ENCODE results near the gene SPNS2. TPM values are rescaled to one million over a fixed set of nuclear protein-coding genes. Genes with fewer than 3 reads are reported as not detected.
"Not testable (repeated sequence)": the region's sequence is repeated elsewhere in the genome, so short reads cannot be mapped to it uniquely, and the experiment has no call there.

The SPNS2 gene
- total RNA-seq, 3 donors from 2014 or later: 9.2 to 24.5 (median 11.0) TPM

DNA sequence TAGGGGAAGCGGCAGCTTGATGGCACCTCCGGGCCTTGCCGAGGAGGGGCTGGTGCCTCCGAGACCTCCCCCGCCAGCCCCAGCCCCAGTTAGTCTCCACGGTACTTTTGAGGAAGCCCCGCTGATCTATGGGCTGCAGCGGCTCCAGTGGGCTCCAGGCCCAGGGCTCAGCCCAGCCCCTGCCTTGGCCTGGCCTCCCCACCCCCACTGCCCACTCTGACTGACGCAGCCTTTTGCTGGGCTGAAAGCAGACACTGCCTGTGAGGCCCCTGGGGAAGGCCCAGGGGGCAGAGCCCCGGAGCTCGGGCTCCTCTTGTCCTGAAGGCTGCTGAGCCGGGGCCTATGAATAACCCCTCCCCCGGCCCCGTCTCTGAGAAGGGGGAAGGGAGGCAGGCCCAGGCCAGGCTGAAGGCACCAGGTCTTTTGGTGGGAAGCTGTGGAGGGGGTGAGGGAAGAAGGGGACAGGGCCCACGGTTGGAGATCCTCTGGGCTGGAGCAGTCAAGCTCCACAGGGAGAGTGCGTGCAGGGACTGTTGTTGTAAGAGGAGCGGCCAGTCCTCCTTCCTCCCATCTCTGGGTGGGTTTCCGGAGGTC, 78.1 kb downstream of the SPNS2 start:
- ATAC-seq: no peak
- no peaks in the 10 kb centered on the region for H3K36me3 ChIP-seq (ENCODE audit: low read depth)
- H3K4me3 ChIP-seq: no peak overlapping the region
- no peaks in the 10 kb centered on the region for H3K9me3 ChIP-seq
- TF ChIP-seq CTCF (IDR thresholded peaks at IDR 0.05): no peak
- no peaks in the 10 kb centered on the region for H3K4me1 ChIP-seq (ENCODE audit: low read depth)
- intact Hi-C loops (cut with DNase I, micrococcal nuclease): no loop called here
- peak in 1 of 3 donors; percentile 40 for DNase-seq

- DNase-seq (no peak), ATAC-seq (no peak)
- Histone ChIP-seq H3K36me3 (ENCODE audit: low read depth) (no peaks in the 10 kb centered on the region), H3K9me3 (no peaks in the 10 kb centered on the region), H3K4me1 (ENCODE audit: low read depth) (no peaks in the 10 kb centered on the region), H3K4me3 (no peak overlapping the region)
- intact Hi-C loops (cut with DNase I, micrococcal nuclease): no loop called here
- TF ChIP-seq CTCF (IDR thresholded peaks at IDR 0.05): no peak
Observed at GRCh38 chr17:4577386-4577993, 78.8 kb downstream of the SPNS2 start.

DNA sequence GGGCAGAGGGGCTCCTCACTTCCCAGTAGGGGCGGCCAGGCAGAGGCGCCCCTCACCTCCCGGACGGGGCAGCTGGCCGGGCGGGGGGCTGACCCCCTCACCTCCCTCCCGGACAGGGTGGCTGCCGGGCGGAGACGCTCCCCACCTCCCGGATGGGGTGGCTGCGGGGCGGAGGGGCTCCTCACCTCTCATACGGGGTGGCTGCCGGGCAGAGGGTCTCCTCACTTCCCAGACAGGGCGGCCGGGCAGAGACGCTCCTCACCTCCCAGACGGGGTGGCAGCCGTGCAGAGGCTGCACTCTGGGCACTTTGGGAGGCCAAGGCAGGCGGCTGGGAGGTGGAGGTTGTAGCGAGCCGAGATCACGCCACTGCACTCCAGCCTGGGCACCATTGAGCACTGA, 79.7 kb downstream of the SPNS2 start:
- DNase-seq; H3K36me3 ChIP-seq (ENCODE audit: low read depth); intact Hi-C loops (cut with DNase I, micrococcal nuclease); H3K9me3 ChIP-seq; H3K4me1 ChIP-seq (ENCODE audit: low read depth); ATAC-seq; H3K4me3 ChIP-seq: not testable (repeated sequence)

GRCh38 chr17:4579678-4580077, 81.0 kb downstream of the SPNS2 start:
- no peak for ATAC-seq
- H3K9me3 ChIP-seq: no peaks in the 10 kb centered on the region
- peaks cover 7% of the 10 kb centered on the region for H3K4me1 ChIP-seq (ENCODE audit: low read depth)
- DNase-seq: no peak
- H3K36me3 ChIP-seq (ENCODE audit: low read depth): no peaks in the 10 kb centered on the region
- H3K4me3 ChIP-seq: no peak overlapping the region
- TF ChIP-seq CTCF (IDR thresholded peaks at IDR 0.05): no peak
- intact Hi-C loops (cut with DNase I, micrococcal nuclease): no loop called here

DNA sequence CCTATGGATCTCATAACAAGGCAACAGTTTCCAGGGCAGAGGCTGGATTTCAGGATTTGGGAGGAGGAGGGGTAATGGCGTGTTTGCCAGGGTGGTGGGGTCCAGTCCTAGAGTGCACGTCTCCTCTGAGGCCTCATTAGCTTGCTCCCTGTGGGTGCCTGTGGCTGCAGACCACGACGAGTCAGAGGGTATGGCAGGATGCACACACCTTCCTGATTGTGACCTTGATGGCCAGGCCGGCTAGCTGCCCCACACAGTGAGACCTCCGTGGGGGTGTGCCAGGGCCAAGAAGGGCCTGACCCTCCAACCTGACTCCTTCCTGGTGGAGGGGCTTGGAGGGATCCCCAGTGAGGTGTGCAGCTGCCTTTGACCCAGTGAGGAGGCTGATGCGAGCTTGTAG, 81.6 kb downstream of the SPNS2 start:
- H3K9me3 ChIP-seq: no peaks in the 10 kb centered on the region
- ATAC-seq (no peak), DNase-seq (no peak)
- peaks cover 10% of the 10 kb centered on the region for H3K4me1 ChIP-seq (ENCODE audit: low read depth)
- intact Hi-C loops (cut with DNase I, micrococcal nuclease): no loop called here
- TF ChIP-seq CTCF (IDR thresholded peaks at IDR 0.05): no peak
- H3K36me3 ChIP-seq (ENCODE audit: low read depth): no peaks in the 10 kb centered on the region
- no peak overlapping the region for H3K4me3 ChIP-seq

DNA sequence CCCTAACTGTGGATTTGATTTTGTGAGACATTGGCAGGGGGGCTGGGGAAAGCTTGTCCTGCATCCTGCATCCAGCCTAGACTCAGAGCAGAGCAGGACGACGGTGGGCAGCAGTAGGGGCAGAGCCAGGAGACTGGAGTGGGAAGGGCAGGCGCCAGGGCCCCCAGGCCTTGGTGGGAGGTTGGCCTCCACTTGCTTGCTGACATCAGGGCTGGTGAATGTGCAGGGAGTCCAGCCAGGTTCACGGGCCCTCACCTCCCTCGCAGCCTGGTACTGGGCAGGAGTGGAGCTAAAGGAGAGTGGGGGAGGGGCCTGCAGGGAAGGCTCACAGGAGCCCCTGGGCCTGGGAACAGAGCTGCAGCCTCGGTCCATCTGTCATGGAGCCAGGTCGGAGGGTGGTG, 83.4 kb downstream of the SPNS2 start:
- TF ChIP-seq CTCF (IDR thresholded peaks at IDR 0.05): no peak
- ATAC-seq (no peak), DNase-seq (no peak)
- Histone ChIP-seq H3K4me3 (no peak overlapping the region), H3K4me1 (ENCODE audit: low read depth) (peaks cover 10% of the 10 kb centered on the region), H3K36me3 (ENCODE audit: low read depth) (no peaks in the 10 kb centered on the region), H3K9me3 (no peaks in the 10 kb centered on the region)
- intact Hi-C loops (cut with DNase I, micrococcal nuclease): no loop called here
